WTC11 (cell line): ENCODE data around the gene TEFM. TPM values are rescaled to one million over a fixed set of nuclear protein-coding genes. Genes with fewer than 3 reads are reported as not detected.

Source experiments
- ATAC-seq: fragments of 200-7000 bp; cut with Tn5 transposase; 2 replicates; pipeline ENCODE4 v1.10.0; 2021; ENCODE audit warnings: mild to moderate bottlenecking, moderate library complexity
- CTCF ChIA-PET: fragments of 300-600 bp; sonication (Branson Sonifier 250); formaldehyde crosslinking; loops from one replicate; lab custom pipeline; 2021; ENCODE audit warnings: antibody characterized with exemption; lab: Charles Lee
- POLR2A ChIA-PET: fragments of 350-600 bp; sonication (Branson Sonifier 250); formaldehyde crosslinking; loops from one replicate; lab custom pipeline; 2021; ENCODE audit warnings: antibody characterized with exemption; lab: Charles Lee
- DNase-seq: peaks from one replicate; pipeline ENCODE4 v3.0.0; 2021; ENCODE audit warnings: low spot score
- H3K27ac Mint-ChIP-seq: 2 replicates; pipeline ENCODE4 v1.8.0; 2021; ENCODE audit warnings: mixed read lengths
- H3K27me3 Mint-ChIP-seq: 2 replicates; pipeline ENCODE4 v1.8.0; 2021; ENCODE audit warnings: low read depth, mild to moderate bottlenecking, moderate library complexity, mixed read lengths
- H3K36me3 Mint-ChIP-seq: 2 replicates; pipeline ENCODE4 v1.8.0; 2021; ENCODE audit warnings: mixed read lengths
- H3K4me1 Mint-ChIP-seq: 2 replicates; pipeline ENCODE4 v1.8.0; 2022; ENCODE audit warnings: mixed read lengths
- H3K4me3 Mint-ChIP-seq: 2 replicates; pipeline ENCODE4 v1.8.0; 2021; ENCODE audit warnings: mild to moderate bottlenecking, moderate library complexity, mixed read lengths
- H3K9me3 Mint-ChIP-seq: 2 replicates; pipeline ENCODE4 v1.8.0; 2021; ENCODE audit warnings: mixed read lengths
- E2F5 ChIP-seq: sonication (generic); formaldehyde crosslinking; IDR thresholded peaks from 2 replicates; pipeline ENCODE4 v1.8.1; 2022; ENCODE audit warnings: mild to moderate bottlenecking, moderate library complexity, missing genetic modification reagents
- EMX1 ChIP-seq: fragments of 250-450 bp; sonication (Bioruptor Pico); IDR thresholded peaks from 2 replicates; pipeline ENCODE4 v1.8.0; 2021; ENCODE audit warnings: mild to moderate bottlenecking
- ESRRA ChIP-seq: sonication (generic); formaldehyde crosslinking; IDR thresholded peaks from 2 replicates; pipeline ENCODE4 v1.8.1; 2022; ENCODE audit warnings: mild to moderate bottlenecking, missing genetic modification reagents, borderline replicate concordance
- KAT7 ChIP-seq: sonication (generic); formaldehyde crosslinking; IDR thresholded peaks from 2 replicates; pipeline ENCODE4 v1.8.1; 2023; ENCODE audit warnings: missing genetic modification reagents, mild to moderate bottlenecking, borderline replicate concordance
- MAX ChIP-seq: sonication (generic); formaldehyde crosslinking; IDR thresholded peaks from 2 replicates; pipeline ENCODE4 v1.8.0; 2022; ENCODE audit warnings: mild to moderate bottlenecking, missing genetic modification reagents
- MYBL2 ChIP-seq: sonication (generic); formaldehyde crosslinking; IDR thresholded peaks from 2 replicates; pipeline ENCODE4 v1.8.1; 2023; ENCODE audit warnings: mild to moderate bottlenecking, moderate library complexity, missing genetic modification reagents
- NFATC4 ChIP-seq: fragments of 250-450 bp; sonication (Bioruptor Pico); IDR thresholded peaks from 2 replicates; pipeline ENCODE4 v1.9.0; 2021; ENCODE audit warnings: mild to moderate bottlenecking
- NR2C2 ChIP-seq: sonication (generic); formaldehyde crosslinking; IDR thresholded peaks from 2 replicates; pipeline ENCODE4 v1.8.0; 2022; ENCODE audit warnings: mild to moderate bottlenecking, missing genetic modification reagents
- OVOL2 ChIP-seq: fragments of 250-450 bp; sonication (Bioruptor Pico); IDR thresholded peaks from 2 replicates; pipeline ENCODE4 v1.9.0; 2021; ENCODE audit warnings: mild to moderate bottlenecking, borderline replicate concordance
- PREB ChIP-seq: sonication (generic); formaldehyde crosslinking; IDR thresholded peaks from 2 replicates; pipeline ENCODE4 v1.8.1; 2022; ENCODE audit warnings: mild to moderate bottlenecking, missing genetic modification reagents, moderate library complexity, borderline replicate concordance
- SP1 ChIP-seq: sonication (generic); formaldehyde crosslinking; conservative IDR thresholded peaks from 2 replicates; pipeline ENCODE4 v1.8.1; 2022; ENCODE audit warnings: missing genetic modification reagents
- TEAD1 ChIP-seq: sonication (generic); formaldehyde crosslinking; IDR thresholded peaks from 2 replicates; pipeline ENCODE4 v1.8.0; 2022; ENCODE audit warnings: mild to moderate bottlenecking, missing genetic modification reagents
- ZNF219 ChIP-seq: sonication (generic); formaldehyde crosslinking; IDR thresholded peaks from 2 replicates; pipeline ENCODE4 v1.8.0; 2023; ENCODE audit warnings: missing genetic modification reagents, mild to moderate bottlenecking, borderline replicate concordance
- ZNF317 ChIP-seq: sonication (generic); formaldehyde crosslinking; IDR thresholded peaks from 2 replicates; pipeline ENCODE4 v1.8.1; 2023; ENCODE audit warnings: low read depth, mild to moderate bottlenecking, moderate library complexity, missing genetic modification reagents, borderline replicate concordance
- ZNF416 ChIP-seq: fragments of 250-450 bp; sonication (Bioruptor Pico); IDR thresholded peaks from 2 replicates; pipeline ENCODE4 v1.9.0; 2021; ENCODE audit warnings: mild to moderate bottlenecking, inconsistent platforms
- total RNA-seq: library from RNA; stranded (reverse); gene quantifications from 3 replicates; pipeline ENCODE4 v1.2.3, GENCODE V29; 2021

The TEFM gene
- total RNA-seq, 1 experiment from 2014 or later = 12.3 TPM

GRCh38 chr17:30924341-30924740, 18.3 kb upstream of the TEFM start:
- DNase-seq (no peak), ATAC-seq (no peak)
- Mint-ChIP-seq H3K27me3 (peaks cover 66% of the 10 kb centered on the region), H3K27ac (no peak overlapping the region), H3K4me1 (peaks cover 20% of the 10 kb centered on the region), H3K9me3 (no peaks in the 10 kb centered on the region), H3K4me3 (no peak overlapping the region), H3K36me3 (no peaks in the 10 kb centered on the region)
- CTCF ChIA-PET = interaction anchor here (0.7 kb wide), 1 partner anchor 36 kb away, joined by 3 read pairs; no protein-coding TSS in a partner anchor
- no peak for TF ChIP-seq PREB (CRISPR knock-in tag)
- no peak for TF ChIP-seq ESRRA (CRISPR knock-in tag)
- no peak for TF ChIP-seq MAX (CRISPR knock-in tag)
- TF ChIP-seq ZNF219 (CRISPR knock-in tag) = no peak
- TF ChIP-seq NFATC4 (CRISPR knock-in tag) = no peak
- TF ChIP-seq OVOL2 (CRISPR knock-in tag) = no peak
- no peak for TF ChIP-seq MYBL2
- POLR2A ChIA-PET = no interaction called here

- H3K4me3 Mint-ChIP-seq = peak overlapping the region; percentile 74
- ATAC-seq (peak; percentile 37), DNase-seq (peak; percentile 38)
- H3K4me1 Mint-ChIP-seq = peaks cover 20% of the 10 kb centered on the region
- TF ChIP-seq KAT7 (CRISPR knock-in tag) = no peak
- no peak for TF ChIP-seq EMX1 (CRISPR knock-in tag)
- TF ChIP-seq NR2C2 = no peak
- TF ChIP-seq SP1 (CRISPR knock-in tag) = no peak
- TF ChIP-seq TEAD1 (CRISPR knock-in tag) = no peak
- TF ChIP-seq ZNF416 = no peak
- no peaks in the 10 kb centered on the region for H3K9me3 Mint-ChIP-seq
- no peaks in the 10 kb centered on the region for H3K36me3 Mint-ChIP-seq
- no peak overlapping the region for H3K27ac Mint-ChIP-seq
- POLR2A ChIA-PET = interaction anchor here (0.6 to 0.7 kb wide), 3 partner anchors 47 to 344 kb away, joined by 3 to 4 read pairs (median 3); no protein-coding TSS in a partner anchor
- peaks cover 71% of the 10 kb centered on the region for H3K27me3 Mint-ChIP-seq
- CTCF ChIA-PET = interaction anchor here (1.1 kb wide), 2 partner anchors 86 to 139 kb away, joined by 3 to 4 read pairs; no protein-coding TSS in a partner anchor
Measured at GRCh38 chr17:30922235-30923030, 16.4 kb upstream of the TEFM start.

- Mint-ChIP-seq H3K36me3 (no peaks in the 10 kb centered on the region), H3K27ac (no peak within 1 kb of the TSS), H3K4me1 (peaks cover 20% of the 10 kb centered on the region), H3K4me3 (peak within 1 kb of the TSS; percentile 74), H3K9me3 (no peaks in the 10 kb centered on the region), H3K27me3 (peaks cover 71% of the 10 kb centered on the region)
- POLR2A ChIA-PET = interaction anchor here (0.6 to 0.7 kb wide), 4 partner anchors 15 to 345 kb away, joined by 3 to 4 read pairs (median 3); no protein-coding TSS in a partner anchor
- CTCF ChIA-PET = interaction anchor here (1.1 kb wide), 1 partner anchor 87 kb away, joined by 3 read pairs; no protein-coding TSS in a partner anchor
- DNase-seq (peak; percentile 68), ATAC-seq (peak; percentile 85)
- TF ChIP-seq ZNF416 (no peak), E2F5 (0 out of 2 replicates have a peak, but pooled peaks have one; percentile 47), ZNF317 (peak; percentile 44; the same call in 1 of the 2 replicates)
Measured at GRCh38 chr17:30921544-30922196, 15.6 kb upstream of the TEFM start, which contains the start of gene ADAP2. ADAP2 (plus strand) TSS chr17:30921945; CDS start chr17:30922015, 70 bp downstream.
